Trophoblast cell (in vitro differentiated cells and primary cell): ENCODE data around the gene UTP3.

Source experiments
- DNase-seq, 2 donors: peaks; one replicate each; pipeline ENCODE4 v3.0.0-alpha.2; 2016
- H2AFZ ChIP-seq: 2 replicates; pipeline ENCODE4 v1.6.1; 2013; ENCODE audit warnings: low read length, moderate library complexity, mild to moderate bottlenecking; ENCODE audit not compliant: insufficient read depth, poor library complexity
- H2AK5ac ChIP-seq: 2 replicates; pipeline ENCODE4 v1.6.1; 2013; ENCODE audit warnings: mild to moderate bottlenecking, low read length
- H2BK120ac ChIP-seq: 2 replicates; pipeline ENCODE4 v1.6.1; 2013; ENCODE audit warnings: low read length, mild to moderate bottlenecking, moderate library complexity; ENCODE audit not compliant: insufficient read depth, poor library complexity
- H2BK12ac ChIP-seq: 2 replicates; pipeline ENCODE4 v1.6.1; 2013; ENCODE audit warnings: mild to moderate bottlenecking, low read length, moderate library complexity
- H2BK5ac ChIP-seq: 2 replicates; pipeline ENCODE4 v1.6.1; 2013; ENCODE audit warnings: low read length, low read depth, moderate library complexity, mild to moderate bottlenecking; ENCODE audit not compliant: poor library complexity
- H3K14ac ChIP-seq: 2 replicates; pipeline ENCODE4 v1.6.1; 2013; ENCODE audit warnings: mild to moderate bottlenecking, low read length
- H3K18ac ChIP-seq: 2 replicates; pipeline ENCODE4 v1.6.1; 2013; ENCODE audit warnings: mild to moderate bottlenecking, low read length
- H3K23ac ChIP-seq: 2 replicates; pipeline ENCODE4 v1.6.1; 2013; ENCODE audit warnings: low read length
- H3K27ac ChIP-seq: 2 replicates; pipeline ENCODE4 v1.5.1; 2013; ENCODE audit warnings: low read depth, mild to moderate bottlenecking, inconsistent platforms, low read length, moderate library complexity
- H3K27me3 ChIP-seq: 2 replicates; pipeline ENCODE4 v1.6.1; 2013; ENCODE audit warnings: inconsistent platforms, mild to moderate bottlenecking, low read length, moderate library complexity; ENCODE audit not compliant: insufficient read depth
- H3K36me3 ChIP-seq, 2 experiments: 1 replicate in 1 of 2; 2 replicates in 1 of 2; pipeline ENCODE4 v1.6.1; 2013; ENCODE audit warnings: low read length in 2 of 2, mild to moderate bottlenecking in 2 of 2, moderate library complexity in 1 of 2; ENCODE audit not compliant: insufficient read depth in 2 of 2, control insufficient read depth in 1 of 2
- H3K4ac ChIP-seq: 2 replicates; pipeline ENCODE4 v1.6.1; 2013; ENCODE audit warnings: low read depth, mild to moderate bottlenecking, low read length, moderate library complexity
- H3K4me1 ChIP-seq, 2 experiments: 1 replicate in 1 of 2; 2 replicates in 1 of 2; pipeline ENCODE4 v1.6.1; 2013; ENCODE audit warnings: low read length in 2 of 2, mild to moderate bottlenecking in 2 of 2, moderate library complexity in 1 of 2; ENCODE audit not compliant: insufficient read depth in 2 of 2, control insufficient read depth in 1 of 2
- H3K4me2 ChIP-seq: 2 replicates; pipeline ENCODE4 v1.6.1; 2013; ENCODE audit warnings: inconsistent platforms, mild to moderate bottlenecking, low read length, moderate library complexity
- H3K4me3 ChIP-seq: 2 replicates; pipeline ENCODE4 v1.5.1; 2013; ENCODE audit warnings: mild to moderate bottlenecking, low read depth, low read length, inconsistent platforms
- H3K79me1 ChIP-seq: one replicate; pipeline ENCODE4 v1.6.1; 2013; ENCODE audit warnings: low read length
- H3K79me2 ChIP-seq: 2 replicates; pipeline ENCODE4 v1.6.1; 2013; ENCODE audit warnings: low read length, mild to moderate bottlenecking; ENCODE audit not compliant: control insufficient read depth, insufficient read depth, poor library complexity
- H3K9ac ChIP-seq: 2 replicates; pipeline ENCODE4 v1.6.1; 2013; ENCODE audit warnings: mild to moderate bottlenecking, low read length
- H3K9me3 ChIP-seq: 2 replicates; pipeline ENCODE4 v1.6.1; 2013; ENCODE audit warnings: low read depth, mild to moderate bottlenecking, control low read depth, inconsistent platforms, low read length; ENCODE audit not compliant: insufficient read depth
- H4K12ac ChIP-seq: 2 replicates; pipeline ENCODE4 v1.6.1; 2013; ENCODE audit warnings: low read depth, mild to moderate bottlenecking, low read length, moderate library complexity
- H4K8ac ChIP-seq: 2 replicates; pipeline ENCODE4 v1.6.1; 2013; ENCODE audit warnings: low read depth, mild to moderate bottlenecking, low read length, moderate library complexity
- H4K91ac ChIP-seq: one replicate; pipeline ENCODE4 v1.6.1; 2013; ENCODE audit warnings: low read depth, mild to moderate bottlenecking, low read length, moderate library complexity
- WGBS: extraction: QIAGEN DNeasy Blood & Tissue Kit; methylation state at CpG from one replicate; pipeline ENCODE4 v1.1.7; 2013; ENCODE audit warnings: missing lambda C conversion rate; ENCODE audit not compliant: insufficient read length, insufficient coverage; ENCODE audit errors: extremely low coverage; 5-methylcytosine and 5-hydroxymethylcytosine counted together

The UTP3 gene

GRCh38 chr4:70712150-70712549, 23.8 kb downstream of the UTP3 start:
- H3K9me3 ChIP-seq, result no peaks in the 10 kb centered on the region
- H3K9ac ChIP-seq, result no peak overlapping the region
- H3K4me1 ChIP-seq, result no peaks in the 10 kb centered on the region
- no peak overlapping the region for H3K14ac ChIP-seq
- no peak overlapping the region for H4K91ac ChIP-seq
- H3K79me2 ChIP-seq, result no peaks in the 10 kb centered on the region
- no peak overlapping the region for H3K27ac ChIP-seq
- H3K79me1 ChIP-seq, result no peaks in the 10 kb centered on the region
- no peak overlapping the region for H4K8ac ChIP-seq
- no peak overlapping the region for H3K18ac ChIP-seq
- no peak overlapping the region for H3K4me2 ChIP-seq
- no peak for DNase-seq
- H4K12ac ChIP-seq, result no peak overlapping the region
- H2BK5ac ChIP-seq, result no peak overlapping the region
- no peaks in the 10 kb centered on the region for H3K27me3 ChIP-seq
- H3K4me3 ChIP-seq, result no peak overlapping the region
- H3K23ac ChIP-seq, result no peak overlapping the region
- H2BK12ac ChIP-seq, result no peak overlapping the region
- no peak overlapping the region for H2AK5ac ChIP-seq
- H2AFZ ChIP-seq, result no peak overlapping the region
- no peaks in the 10 kb centered on the region for H3K36me3 ChIP-seq
- no CpG with 5 or more reads among the region's 3 CpGs for WGBS
- H3K4ac ChIP-seq, result no peak overlapping the region
- no peak overlapping the region for H2BK120ac ChIP-seq

GRCh38 chr4:70712604-70713452, 24.5 kb downstream of the UTP3 start:
- DNase-seq, result no peak
- Histone ChIP-seq H2AFZ (no peak overlapping the region), H3K23ac (no peak overlapping the region), H3K4me2 (no peak overlapping the region), H3K79me1 (no peaks in the 10 kb centered on the region), H4K91ac (no peak overlapping the region), H3K27ac (no peak overlapping the region), H3K4me3 (no peak overlapping the region), H3K9me3 (no peaks in the 10 kb centered on the region), H2BK5ac (no peak overlapping the region), H3K4me1 (no peaks in the 10 kb centered on the region), H3K36me3 (no peaks in the 10 kb centered on the region), H4K12ac (no peak overlapping the region), H3K79me2 (no peaks in the 10 kb centered on the region), H3K18ac (no peak overlapping the region), H3K27me3 (no peaks in the 10 kb centered on the region), H3K14ac (no peak overlapping the region), H2BK120ac (no peak overlapping the region), H2AK5ac (no peak overlapping the region), H3K9ac (no peak overlapping the region), H4K8ac (no peak overlapping the region), H2BK12ac (no peak overlapping the region), H3K4ac (no peak overlapping the region)
- WGBS, result 100% methylated on average over 1 of the region's 7 CpGs

- no peak overlapping the region for H2BK120ac ChIP-seq
- H3K4me2 ChIP-seq, result no peak overlapping the region
- no peak overlapping the region for H3K14ac ChIP-seq
- H4K12ac ChIP-seq, result no peak overlapping the region
- H3K4me3 ChIP-seq, result no peak overlapping the region
- H3K9ac ChIP-seq, result no peak overlapping the region
- H4K91ac ChIP-seq, result no peak overlapping the region
- H2AK5ac ChIP-seq, result no peak overlapping the region
- no peak overlapping the region for H2AFZ ChIP-seq
- no CpG with 5 or more reads among the region's 7 CpGs for WGBS
- no peak overlapping the region for H2BK5ac ChIP-seq
- no peak overlapping the region for H3K18ac ChIP-seq
- H3K9me3 ChIP-seq, result no peaks in the 10 kb centered on the region
- H3K27ac ChIP-seq, result no peak overlapping the region
- H3K36me3 ChIP-seq, result no peaks in the 10 kb centered on the region
- H3K79me2 ChIP-seq, result no peaks in the 10 kb centered on the region
- no peak overlapping the region for H2BK12ac ChIP-seq
- H3K23ac ChIP-seq, result no peak overlapping the region
- H3K4ac ChIP-seq, result no peak overlapping the region
- no peak overlapping the region for H4K8ac ChIP-seq
- no peaks in the 10 kb centered on the region for H3K27me3 ChIP-seq
- no peaks in the 10 kb centered on the region for H3K4me1 ChIP-seq
- no peak for DNase-seq
- no peaks in the 10 kb centered on the region for H3K79me1 ChIP-seq
These were observed 25.2 kb downstream of the UTP3 start for GRCh38 chr4:70713453-70714078.

- Histone ChIP-seq H3K4me3 (no peak overlapping the region), H4K12ac (no peak overlapping the region), H3K18ac (no peak overlapping the region), H2AK5ac (no peak overlapping the region), H3K4me1 (peaks cover 0 to 4% of the 10 kb centered on the region in 2 experiments), H3K14ac (no peak overlapping the region), H2BK120ac (no peak overlapping the region), H3K23ac (peak overlapping the region; percentile 91), H2BK12ac (no peak overlapping the region), H3K79me2 (no peaks in the 10 kb centered on the region), H3K79me1 (no peaks in the 10 kb centered on the region), H3K9ac (no peak overlapping the region), H3K4me2 (no peak overlapping the region), H3K27me3 (no peaks in the 10 kb centered on the region), H4K8ac (no peak overlapping the region), H4K91ac (no peak overlapping the region), H2AFZ (no peak overlapping the region), H3K27ac (no peak overlapping the region), H3K4ac (no peak overlapping the region), H2BK5ac (no peak overlapping the region), H3K36me3 (no peaks in the 10 kb centered on the region), H3K9me3 (no peaks in the 10 kb centered on the region)
- no CpG with 5 or more reads among the region's 5 CpGs for WGBS
- peak in 1 of 2 donors; percentile 25 for DNase-seq
These were observed 26.0 kb downstream of the UTP3 start for GRCh38 chr4:70714079-70714887.
